Neural progenitor cell (in vitro differentiated cells): ENCODE measurements around the gene NACA2. TPM values are rescaled to one million over a fixed set of nuclear protein-coding genes. Genes with fewer than 3 reads are reported as not detected.

Experiments
- DNase-seq: peaks from one replicate; pipeline ENCODE4 v3.0.0-alpha.2; 2016; ENCODE audit warnings: low spot score
- H2AFZ ChIP-seq: fragments of 200-600 bp; sonication (generic); replicated peaks from 2 replicates; pipeline ENCODE4 v1.6.1; 2016; ENCODE audit warnings: antibody characterized with exemption
- H3F3A ChIP-seq: fragments of 200-600 bp; sonication (generic); 2 replicates; pipeline ENCODE4 v1.6.1; 2016; ENCODE audit warnings: antibody characterized with exemption, low read depth
- H3K27ac ChIP-seq: fragments of 200-600 bp; sonication (generic); 2 replicates; pipeline ENCODE4 v1.5.1; 2016; ENCODE audit warnings: mild to moderate bottlenecking
- H3K27me3 ChIP-seq: fragments of 200-600 bp; sonication (generic); 2 replicates; pipeline ENCODE4 v1.6.1; 2016; ENCODE audit warnings: mild to moderate bottlenecking, moderate library complexity
- H3K36me3 ChIP-seq: fragments of 200-600 bp; sonication (generic); 2 replicates; pipeline ENCODE4 v1.5.1; 2016
- H3K4me1 ChIP-seq: fragments of 200-600 bp; sonication (generic); 2 replicates; pipeline ENCODE4 v1.6.1; 2016; ENCODE audit warnings: mixed run types
- H3K4me2 ChIP-seq: fragments of 200-600 bp; sonication (generic); 2 replicates; pipeline ENCODE4 v1.6.1; 2016
- H3K4me3 ChIP-seq: fragments of 200-600 bp; sonication (generic); 2 replicates; pipeline ENCODE4 v1.5.1; 2016
- H3K79me2 ChIP-seq: fragments of 200-600 bp; sonication (generic); 2 replicates; pipeline ENCODE4 v1.6.1; 2016; ENCODE audit warnings: low read depth
- H3K9ac ChIP-seq: fragments of 200-600 bp; sonication (generic); 2 replicates; pipeline ENCODE4 v1.6.1; 2016
- H3K9me3 ChIP-seq: fragments of 200-600 bp; sonication (generic); 2 replicates; pipeline ENCODE4 v1.5.1; 2016; ENCODE audit warnings: low read depth
- H4K20me1 ChIP-seq: fragments of 200-600 bp; sonication (generic); 2 replicates; pipeline ENCODE4 v1.6.1; 2016; ENCODE audit warnings: low read depth
- H3K27ac Mint-ChIP-seq: 3 replicates; pipeline ENCODE4 v1.8.0; 2021; ENCODE audit warnings: mixed read lengths
- H3K27me3 Mint-ChIP-seq: 2 replicates; pipeline ENCODE4 v1.8.0; 2022; ENCODE audit warnings: low read depth, mild to moderate bottlenecking, inconsistent platforms, moderate library complexity, mixed read lengths; ENCODE audit not compliant: insufficient read depth
- H3K36me3 Mint-ChIP-seq: 3 replicates; pipeline ENCODE4 v1.8.0; 2021; ENCODE audit warnings: mixed read lengths
- H3K4me1 Mint-ChIP-seq: 3 replicates; pipeline ENCODE4 v1.8.0; 2021; ENCODE audit warnings: mixed read lengths
- H3K4me3 Mint-ChIP-seq: 3 replicates; pipeline ENCODE4 v1.8.0; 2021; ENCODE audit warnings: mild to moderate bottlenecking, moderate library complexity, mixed read lengths
- H3K9me3 Mint-ChIP-seq: 3 replicates; pipeline ENCODE4 v1.8.0; 2020; ENCODE audit warnings: mixed read lengths
- EZH2 ChIP-seq: fragments of 200-600 bp; sonication (generic); IDR thresholded peaks from 2 replicates; pipeline ENCODE4 v1.6.1; 2017; ENCODE audit warnings: antibody characterized with exemption, mild to moderate bottlenecking, moderate library complexity
- EZH2phosphoT487 ChIP-seq: fragments of 200-600 bp; sonication (generic); IDR thresholded peaks from 2 replicates; pipeline ENCODE4 v1.6.1; 2017; ENCODE audit warnings: antibody characterized with exemption
- total RNA-seq: library from RNA; depleted of rRNA; stranded (reverse); fragments of >200 nt; gene quantifications from 2 replicates; pipeline ENCODE4 v1.2.3, GENCODE V29; 2015; ENCODE audit warnings: low replicate concordance
- TF ChIP-seq, protein P1 (sequence below): fragments of 200-600 bp; sonication (generic); IDR thresholded peaks from 2 replicates; pipeline ENCODE4 v1.5.1; 2017; ENCODE audit warnings: antibody characterized with exemption, mild to moderate bottlenecking

NACA2 gene
- total RNA-seq, 1 donor from 2014 or later: not detected

DNA sequence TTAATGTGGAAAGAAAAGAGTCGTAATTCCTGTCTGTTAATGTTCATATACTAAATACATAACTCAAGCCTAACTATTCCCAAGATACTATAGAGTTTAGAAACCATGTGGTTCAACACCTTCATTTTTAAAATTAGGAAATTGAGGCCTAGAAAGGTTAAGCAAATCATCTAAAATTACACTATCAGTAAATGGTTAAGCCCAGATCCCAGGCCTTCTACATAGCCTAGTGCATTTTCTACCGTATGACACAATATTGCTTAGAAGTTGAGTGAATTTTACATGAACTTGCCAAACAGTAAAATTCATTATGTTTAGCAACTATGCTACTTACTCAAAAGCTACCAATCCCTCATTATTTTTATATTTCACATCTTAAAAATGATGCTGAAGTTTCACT, 6.8 kb downstream of the NACA2 start:
- Histone ChIP-seq H3K9me3 (no peaks in the 10 kb centered on the region), H3K27ac (no peak overlapping the region), H3K79me2 (no peaks in the 10 kb centered on the region), H2AFZ (no peak overlapping the region), H3F3A (no peaks in the 10 kb centered on the region), H3K4me1 (no peaks in the 10 kb centered on the region), H3K4me2 (no peak overlapping the region), H3K9ac (no peak overlapping the region), H4K20me1 (no peaks in the 10 kb centered on the region), H3K27me3 (no peaks in the 10 kb centered on the region), H3K4me3 (no peak overlapping the region), H3K36me3 (no peaks in the 10 kb centered on the region)
- Mint-ChIP-seq H3K4me3 (no peak overlapping the region), H3K9me3 (no peaks in the 10 kb centered on the region), H3K36me3 (no peaks in the 10 kb centered on the region), H3K27ac (no peak overlapping the region), H3K4me1 (no peaks in the 10 kb centered on the region), H3K27me3 (no peaks in the 10 kb centered on the region)
- no peak for DNase-seq
- no peak for TF ChIP-seq EZH2
- TF ChIP-seq, protein P1, sequence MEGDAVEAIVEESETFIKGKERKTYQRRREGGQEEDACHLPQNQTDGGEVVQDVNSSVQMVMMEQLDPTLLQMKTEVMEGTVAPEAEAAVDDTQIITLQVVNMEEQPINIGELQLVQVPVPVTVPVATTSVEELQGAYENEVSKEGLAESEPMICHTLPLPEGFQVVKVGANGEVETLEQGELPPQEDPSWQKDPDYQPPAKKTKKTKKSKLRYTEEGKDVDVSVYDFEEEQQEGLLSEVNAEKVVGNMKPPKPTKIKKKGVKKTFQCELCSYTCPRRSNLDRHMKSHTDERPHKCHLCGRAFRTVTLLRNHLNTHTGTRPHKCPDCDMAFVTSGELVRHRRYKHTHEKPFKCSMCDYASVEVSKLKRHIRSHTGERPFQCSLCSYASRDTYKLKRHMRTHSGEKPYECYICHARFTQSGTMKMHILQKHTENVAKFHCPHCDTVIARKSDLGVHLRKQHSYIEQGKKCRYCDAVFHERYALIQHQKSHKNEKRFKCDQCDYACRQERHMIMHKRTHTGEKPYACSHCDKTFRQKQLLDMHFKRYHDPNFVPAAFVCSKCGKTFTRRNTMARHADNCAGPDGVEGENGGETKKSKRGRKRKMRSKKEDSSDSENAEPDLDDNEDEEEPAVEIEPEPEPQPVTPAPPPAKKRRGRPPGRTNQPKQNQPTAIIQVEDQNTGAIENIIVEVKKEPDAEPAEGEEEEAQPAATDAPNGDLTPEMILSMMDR: no peak
- TF ChIP-seq EZH2phosphoT487: no peak

DNA sequence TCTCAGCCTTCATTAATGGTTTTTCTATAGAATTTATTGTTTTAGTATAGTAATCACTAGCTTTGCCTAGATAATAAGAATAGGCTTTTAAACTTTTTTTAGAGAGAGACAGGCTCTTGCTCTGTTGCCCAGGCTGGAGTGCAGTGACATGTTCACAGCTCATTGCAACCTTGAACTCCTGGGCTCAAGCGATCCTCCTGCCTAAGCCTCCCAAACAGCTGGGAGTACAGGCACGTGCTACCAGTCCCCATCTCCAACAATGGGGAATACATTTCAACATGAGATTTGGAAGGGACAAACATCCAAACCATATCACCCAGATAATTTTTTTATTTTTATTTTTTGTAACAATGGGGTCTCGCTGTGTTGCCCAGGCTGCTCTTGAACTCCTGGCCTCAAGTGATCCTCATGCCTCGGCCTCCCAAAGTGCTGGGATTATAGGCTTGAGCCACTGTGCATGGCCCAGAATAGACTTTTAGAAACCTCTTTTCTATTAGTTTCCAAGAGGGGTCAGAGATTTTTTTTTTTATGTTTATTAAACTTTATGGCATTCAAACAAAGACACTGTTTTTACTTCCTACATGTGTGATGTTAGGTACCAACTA, 7.3 kb downstream of the NACA2 start:
- no peaks in the 10 kb centered on the region for H3K27me3 Mint-ChIP-seq
- no peak overlapping the region for H3K4me3 ChIP-seq
- H3K9ac ChIP-seq: no peak overlapping the region
- H3K4me3 Mint-ChIP-seq: no peak overlapping the region
- no peaks in the 10 kb centered on the region for H3K9me3 ChIP-seq
- H3K4me2 ChIP-seq: no peak overlapping the region
- no peak overlapping the region for H3K27ac Mint-ChIP-seq
- H2AFZ ChIP-seq: no peak overlapping the region
- no peaks in the 10 kb centered on the region for H3K4me1 Mint-ChIP-seq
- no peaks in the 10 kb centered on the region for H4K20me1 ChIP-seq
- no peaks in the 10 kb centered on the region for H3F3A ChIP-seq
- H3K36me3 Mint-ChIP-seq: no peaks in the 10 kb centered on the region
- no peak for DNase-seq
- no peak overlapping the region for H3K27ac ChIP-seq
- no peaks in the 10 kb centered on the region for H3K79me2 ChIP-seq
- TF ChIP-seq EZH2phosphoT487 (no peak), EZH2 (no peak)
- TF ChIP-seq, protein P1: no peak
- H3K9me3 Mint-ChIP-seq: no peaks in the 10 kb centered on the region
- no peaks in the 10 kb centered on the region for H3K4me1 ChIP-seq
- no peaks in the 10 kb centered on the region for H3K27me3 ChIP-seq
- H3K36me3 ChIP-seq: no peaks in the 10 kb centered on the region

DNA sequence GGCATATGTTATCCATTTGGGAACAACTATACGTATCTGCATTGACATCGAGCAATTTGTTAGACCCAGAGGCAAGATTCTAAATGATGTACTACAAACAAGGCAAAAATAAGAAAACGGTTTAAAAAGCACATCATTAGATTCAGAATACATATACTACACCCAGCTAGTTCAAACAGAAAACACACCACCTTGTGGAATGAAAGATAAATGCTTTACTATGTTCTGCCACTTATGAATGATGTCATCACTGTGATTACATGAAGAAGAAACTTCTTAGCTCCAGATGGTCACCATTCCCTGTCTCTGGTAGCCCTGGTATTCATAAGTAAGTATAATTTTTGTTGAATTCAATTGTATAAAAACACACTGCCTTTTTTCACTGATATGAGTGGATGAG, 7.8 kb downstream of the NACA2 start:
- Mint-ChIP-seq H3K9me3 (no peaks in the 10 kb centered on the region), H3K27ac (no peak overlapping the region), H3K27me3 (no peaks in the 10 kb centered on the region), H3K36me3 (no peaks in the 10 kb centered on the region), H3K4me1 (no peaks in the 10 kb centered on the region), H3K4me3 (no peak overlapping the region)
- Histone ChIP-seq H3K4me1 (no peaks in the 10 kb centered on the region), H2AFZ (no peak overlapping the region), H3K79me2 (no peaks in the 10 kb centered on the region), H3K9ac (no peak overlapping the region), H3F3A (no peaks in the 10 kb centered on the region), H3K4me2 (no peak overlapping the region), H3K27me3 (no peaks in the 10 kb centered on the region), H3K9me3 (no peaks in the 10 kb centered on the region), H3K36me3 (no peaks in the 10 kb centered on the region), H4K20me1 (no peaks in the 10 kb centered on the region), H3K27ac (no peak overlapping the region), H3K4me3 (no peak overlapping the region)
- no peak for DNase-seq
- TF ChIP-seq EZH2phosphoT487: no peak
- TF ChIP-seq, protein P1: peak; percentile 23
